Right lobe of liver (tissue), 6 donors: ENCODE results near the gene LRSAM1. TPM values are rescaled to one million over a fixed set of nuclear protein-coding genes. Genes with fewer than 3 reads are reported as not detected.

ENCODE experiments used
- ATAC-seq, 4 donors: fragments of 200-7000 bp; cut with Tn5 transposase; one replicate each; pipeline ENCODE4 v1.9.1; 2020; ENCODE audit warnings: mild to moderate bottlenecking in 4 of 4, moderate library complexity in 4 of 4
- DNase-seq, 3 donors: peaks; one replicate each; pipeline ENCODE4 v3.0.0-alpha.2; 2020
- H3K27ac ChIP-seq, 3 donors: fragments of 200-600 bp; one replicate each; pipeline ENCODE4 v1.8.0; 2022
- H3K27me3 ChIP-seq, 2 donors: fragments of 200-600 bp; one replicate each; pipeline ENCODE4 v1.8.0; 2022
- H3K36me3 ChIP-seq, 4 donors: fragments of 200-600 bp; sonication (generic) in 1 of 4; one replicate each; pipeline versions ENCODE4 v1.5.1 to v1.8.0; 2017 to 2022; ENCODE audit warnings: control low read depth in 1 of 4
- H3K4me1 ChIP-seq, 4 donors: fragments of 200-600 bp; sonication (generic) in 1 of 4; one replicate each; pipeline versions ENCODE4 v1.5.1 to v1.8.0; 2017 to 2022; ENCODE audit warnings: control low read depth in 1 of 4
- H3K4me3 ChIP-seq, 3 donors: fragments of 200-600 bp; one replicate each; pipeline ENCODE4 v1.8.0; 2022
- H3K9me3 ChIP-seq, 4 donors: fragments of 200-600 bp; sonication (generic) in 1 of 4; one replicate each; pipeline versions ENCODE4 v1.5.1 to v1.8.0; 2017 to 2022; ENCODE audit warnings: control low read depth in 1 of 4
- POLR2A ChIP-seq: fragments of 450-650 bp; IDR thresholded peaks from one replicate; pipeline ENCODE4 v1.6.1; 2017; ENCODE audit warnings: antibody characterized with exemption, mild to moderate bottlenecking
- WGBS: methylation state at CpG from one replicate; pipeline ENCODE4 v1.1.6; 2018; ENCODE audit warnings: low coverage, low lambda C conversion rate; ENCODE audit not compliant: insufficient coverage; ENCODE audit errors: missing lambda C conversion rate; 5-methylcytosine and 5-hydroxymethylcytosine counted together
- intact Hi-C, 2 donors: fragments of 100-400 bp; cut with DNase I; formaldehyde crosslinking; loops; one replicate each; pipeline versions ENCODE4 v1.11.2 to v1.14.1; 2022
- total RNA-seq, 6 experiments: library from RNA; depleted of rRNA in 2 of 6; stranded (reverse); fragments of >200 nt in 2 of 6; fragmentation: NEBNext Ultra II Directional in 3 of 6; extraction: Animal tissue kit (Norgen Biotek cat#: 25700) in 3 of 6; gene quantifications; one replicate each; pipeline versions ENCODE4 v1.1.0 to v1.2.4, GENCODE V29; 2016 to 2023
- TF ChIP-seq, protein P1 (sequence below), 4 donors: fragments of 200-600 bp in 3 of 4; fragments of 450-650 bp in 1 of 4; IDR thresholded peaks; one replicate each; pipeline versions ENCODE4 v1.5.1 to v1.8.0; 2016 to 2022; ENCODE audit warnings: antibody characterized with exemption in 4 of 4, mild to moderate bottlenecking in 2 of 4
- donor health status: DM: no; HTN: yes; CAD: no.
- donor health status: DM: no; HTN: no; CAD: no.
- donor health status: DM: no; HTN: no; CAD: no.
- donor health status: DM: no; HTN: yes; CAD: no.
- donor health status: DM: no; HTN: yes; CAD: no.

Gene LRSAM1
- total RNA-seq, 6 experiments from 2014 or later, result 9.4 to 13.3 (median 12.1) TPM

DNA sequence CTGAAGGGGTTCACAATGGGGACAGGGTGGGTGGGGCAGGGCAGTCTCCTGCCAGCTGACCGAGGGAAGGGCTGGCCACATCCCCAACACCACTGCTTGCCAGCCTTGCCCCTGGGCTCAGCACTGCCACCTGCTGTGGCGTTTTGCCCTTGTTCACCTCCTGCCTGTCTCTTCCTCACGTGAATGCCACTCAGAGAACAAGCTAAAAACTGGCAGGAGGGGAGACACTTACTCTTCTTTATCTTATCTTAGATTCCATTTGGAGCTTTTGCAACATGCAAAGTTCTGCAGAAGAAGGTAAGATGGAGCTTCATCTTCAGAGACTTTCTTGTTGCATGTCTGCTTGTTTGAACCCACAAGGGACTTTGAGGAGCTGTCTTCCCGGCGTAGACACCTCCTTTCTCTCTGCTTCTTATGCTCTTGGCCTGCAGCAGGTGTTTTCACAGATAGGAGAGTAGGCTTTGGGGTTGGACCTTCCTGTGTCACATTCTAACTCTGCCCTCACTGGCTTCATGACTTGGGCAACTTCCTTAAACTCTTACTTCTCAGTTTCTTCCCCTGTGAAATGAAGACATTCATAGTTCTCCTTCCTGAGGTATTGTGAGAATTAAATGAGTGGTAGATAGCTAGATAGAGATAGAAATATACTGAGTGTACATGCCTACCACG, 4.1 kb downstream of the LRSAM1 start:
- peak; percentile 65 to 78 (median 75) for DNase-seq
- TF ChIP-seq POLR2A, result no peak
- TF ChIP-seq, protein P1, sequence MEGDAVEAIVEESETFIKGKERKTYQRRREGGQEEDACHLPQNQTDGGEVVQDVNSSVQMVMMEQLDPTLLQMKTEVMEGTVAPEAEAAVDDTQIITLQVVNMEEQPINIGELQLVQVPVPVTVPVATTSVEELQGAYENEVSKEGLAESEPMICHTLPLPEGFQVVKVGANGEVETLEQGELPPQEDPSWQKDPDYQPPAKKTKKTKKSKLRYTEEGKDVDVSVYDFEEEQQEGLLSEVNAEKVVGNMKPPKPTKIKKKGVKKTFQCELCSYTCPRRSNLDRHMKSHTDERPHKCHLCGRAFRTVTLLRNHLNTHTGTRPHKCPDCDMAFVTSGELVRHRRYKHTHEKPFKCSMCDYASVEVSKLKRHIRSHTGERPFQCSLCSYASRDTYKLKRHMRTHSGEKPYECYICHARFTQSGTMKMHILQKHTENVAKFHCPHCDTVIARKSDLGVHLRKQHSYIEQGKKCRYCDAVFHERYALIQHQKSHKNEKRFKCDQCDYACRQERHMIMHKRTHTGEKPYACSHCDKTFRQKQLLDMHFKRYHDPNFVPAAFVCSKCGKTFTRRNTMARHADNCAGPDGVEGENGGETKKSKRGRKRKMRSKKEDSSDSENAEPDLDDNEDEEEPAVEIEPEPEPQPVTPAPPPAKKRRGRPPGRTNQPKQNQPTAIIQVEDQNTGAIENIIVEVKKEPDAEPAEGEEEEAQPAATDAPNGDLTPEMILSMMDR (IDR thresholded peaks at IDR 0.05), result peak; percentile 42 to 75 (median 58)
- Histone ChIP-seq H3K27ac (no peak overlapping the region), H3K4me1 (peaks cover 0 to 22% (median 6%) of the 10 kb centered on the region in 4 donors), H3K36me3 (peaks cover 0 to 26% (median 10%) of the 10 kb centered on the region in 4 donors), H3K4me3 (no peak overlapping the region), H3K9me3 (no peaks in the 10 kb centered on the region), H3K27me3 (no peaks in the 10 kb centered on the region)
- ATAC-seq, result peak; percentile 12 to 50 (median 26)
- intact Hi-C loops, result no loop called here
- WGBS, result 50% methylated on average over 5 of the region's 6 CpGs

DNA sequence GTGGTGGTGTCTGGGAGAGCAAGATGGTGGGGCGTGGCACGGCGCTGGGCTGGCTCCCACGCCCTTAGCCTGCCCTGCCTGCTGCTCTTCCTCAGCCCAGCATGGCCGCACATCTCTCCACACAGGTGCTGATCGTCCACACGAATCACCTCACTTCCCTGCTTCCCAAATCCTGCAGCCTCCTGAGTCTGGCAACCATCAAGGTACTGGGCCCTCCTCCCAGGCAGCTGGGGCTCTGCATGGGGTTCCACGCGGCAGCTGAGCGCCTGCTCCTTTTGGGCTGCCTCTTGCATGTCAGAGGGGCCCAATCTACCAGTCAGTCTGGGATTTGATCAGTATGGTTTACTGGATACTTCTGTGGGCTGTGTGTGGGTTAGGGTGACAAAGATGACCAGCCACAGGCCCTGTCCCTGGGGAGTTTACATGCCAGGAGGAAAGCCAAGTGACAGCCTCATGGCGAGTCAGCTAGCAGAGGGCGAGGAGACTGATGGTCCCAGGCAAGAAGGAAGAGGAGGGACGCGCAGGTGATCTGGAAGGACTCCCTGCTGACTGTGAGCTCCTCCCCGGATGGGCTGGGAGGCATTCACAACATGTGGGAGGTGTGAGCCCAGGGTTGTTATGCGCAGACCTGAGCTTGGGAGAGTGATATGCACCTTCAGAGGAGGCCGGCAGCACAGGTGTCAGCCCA, 6.0 kb downstream of the LRSAM1 start:
- no peak for ATAC-seq

DNA sequence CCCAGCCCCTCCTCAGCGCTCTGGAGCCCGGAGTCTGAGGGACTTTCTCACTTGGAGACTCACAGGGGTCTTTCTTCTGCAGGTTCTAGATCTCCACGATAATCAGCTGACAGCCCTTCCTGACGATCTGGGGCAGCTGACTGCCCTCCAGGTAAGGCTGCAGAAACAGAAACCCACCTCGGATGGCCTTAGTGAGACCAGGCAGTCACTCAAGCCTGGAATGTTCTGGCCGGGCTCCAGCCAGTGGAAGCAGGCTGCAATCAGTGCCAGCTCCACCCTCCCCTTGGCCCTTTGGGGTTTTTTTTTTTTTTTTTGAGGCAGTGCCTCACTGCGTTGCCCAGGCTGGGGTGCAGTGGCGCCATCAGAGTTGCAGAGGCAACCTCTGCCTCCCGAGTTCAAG, 7.6 kb downstream of the LRSAM1 start:
- H3K9me3 ChIP-seq, result no peaks in the 10 kb centered on the region
- H3K36me3 ChIP-seq, result peaks cover 0 to 45% (median 26%) of the 10 kb centered on the region in 4 donors
- H3K4me1 ChIP-seq, result peaks cover 0 to 6% (median 0%) of the 10 kb centered on the region in 4 donors
- no peak for DNase-seq
- no peaks in the 10 kb centered on the region for H3K27me3 ChIP-seq
- no peak overlapping the region for H3K27ac ChIP-seq
- no peak for TF ChIP-seq POLR2A
- TF ChIP-seq, protein P1 (IDR thresholded peaks at IDR 0.05), result no peak
- intact Hi-C loops, result no loop called here
- ATAC-seq, result no peak
- WGBS, result 68% methylated on average over 3 of the region's 9 CpGs
- H3K4me3 ChIP-seq, result no peak overlapping the region

More for the DNA sequence above, 6.0 kb downstream of the LRSAM1 start:
- Histone ChIP-seq H3K36me3 (peaks cover 0 to 40% (median 18%) of the 10 kb centered on the region in 4 donors), H3K4me1 (peaks cover 0 to 17% (median 5%) of the 10 kb centered on the region in 4 donors), H3K27ac (no peak overlapping the region), H3K27me3 (no peaks in the 10 kb centered on the region), H3K4me3 (no peak overlapping the region), H3K9me3 (no peaks in the 10 kb centered on the region)
- intact Hi-C loops, result no loop called here
- no peak for DNase-seq
- TF ChIP-seq, protein P1 (IDR thresholded peaks at IDR 0.05), result no peak
- no peak for TF ChIP-seq POLR2A
- WGBS, result 80% methylated on average over 1 of the region's 17 CpGs

DNA sequence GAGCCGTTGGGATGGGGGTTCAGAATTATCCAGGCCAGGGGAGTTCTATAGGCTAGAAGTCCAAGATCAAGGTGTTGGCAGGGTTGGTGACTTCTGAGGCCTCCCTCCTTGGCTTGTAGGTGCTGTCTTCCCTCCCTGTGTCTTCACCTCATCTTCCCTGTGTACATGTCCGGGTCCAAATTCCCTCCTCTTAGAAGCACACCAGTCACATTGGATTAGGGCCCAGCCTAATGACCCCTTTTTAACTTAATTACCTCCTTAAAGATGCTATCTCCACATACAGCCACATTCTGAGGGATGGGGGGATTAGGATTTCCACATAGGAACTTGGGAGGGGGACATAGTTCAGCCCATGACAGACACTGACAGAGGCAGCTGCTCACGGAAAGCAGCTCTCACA, 12.1 kb downstream of the LRSAM1 start:
- no peaks in the 10 kb centered on the region for H3K9me3 ChIP-seq
- TF ChIP-seq POLR2A, result no peak
- TF ChIP-seq, protein P1 (IDR thresholded peaks at IDR 0.05), result no peak
- no peaks in the 10 kb centered on the region for H3K4me1 ChIP-seq
- DNase-seq (no peak), ATAC-seq (no peak)
- 90% methylated on average over 3 of the region's 3 CpGs for WGBS
- intact Hi-C loops, result no loop called here
- no peak overlapping the region for H3K27ac ChIP-seq
- H3K27me3 ChIP-seq, result no peaks in the 10 kb centered on the region
- H3K36me3 ChIP-seq, result peaks cover 0 to 61% (median 24%) of the 10 kb centered on the region in 4 donors
- no peak overlapping the region for H3K4me3 ChIP-seq
